GM23338 (cell line): ENCODE measurements around the gene HIF3A.

Source experiments
- EZH2 ChIP-seq: fragments of 200-600 bp; sonication (generic); IDR thresholded peaks from one replicate; pipeline ENCODE4 v1.8.0; 2017; ENCODE audit warnings: antibody characterized with exemption, mild to moderate bottlenecking, low read depth; ENCODE audit not compliant: unreplicated experiment
- NANOG ChIP-seq: IDR thresholded peaks from 2 replicates; pipeline ENCODE4 v1.6.1; 2016; ENCODE audit warnings: antibody characterized with exemption, borderline replicate concordance
- ZNF114 ChIP-seq: fragments of 250-450 bp; sonication (Bioruptor Pico); IDR thresholded peaks from 2 replicates; pipeline ENCODE4 v1.5.0; 2020; ENCODE audit warnings: mild to moderate bottlenecking, moderate library complexity
- ZNF331 ChIP-seq: fragments of 250-450 bp; sonication (Bioruptor Pico); IDR thresholded peaks from 2 replicates; pipeline ENCODE4 v1.5.0; 2020; ENCODE audit warnings: low read depth, mild to moderate bottlenecking, moderate library complexity
- TF ChIP-seq, protein P1 (sequence below), 2 experiments: fragments of 200-600 bp in 1 of 2; sonication (generic) in 1 of 2; conservative IDR thresholded peaks; 2 replicates each; pipeline versions ENCODE4 v1.5.1 to v1.6.1; 2016 to 2017; ENCODE audit warnings: antibody characterized with exemption in 2 of 2, low read depth in 2 of 2, mild to moderate bottlenecking in 2 of 2, moderate library complexity in 1 of 2
- TF ChIP-seq, protein P2 (sequence below): IDR thresholded peaks from 2 replicates; pipeline ENCODE4 v1.6.1; 2016; ENCODE audit warnings: antibody characterized with exemption

DNA sequence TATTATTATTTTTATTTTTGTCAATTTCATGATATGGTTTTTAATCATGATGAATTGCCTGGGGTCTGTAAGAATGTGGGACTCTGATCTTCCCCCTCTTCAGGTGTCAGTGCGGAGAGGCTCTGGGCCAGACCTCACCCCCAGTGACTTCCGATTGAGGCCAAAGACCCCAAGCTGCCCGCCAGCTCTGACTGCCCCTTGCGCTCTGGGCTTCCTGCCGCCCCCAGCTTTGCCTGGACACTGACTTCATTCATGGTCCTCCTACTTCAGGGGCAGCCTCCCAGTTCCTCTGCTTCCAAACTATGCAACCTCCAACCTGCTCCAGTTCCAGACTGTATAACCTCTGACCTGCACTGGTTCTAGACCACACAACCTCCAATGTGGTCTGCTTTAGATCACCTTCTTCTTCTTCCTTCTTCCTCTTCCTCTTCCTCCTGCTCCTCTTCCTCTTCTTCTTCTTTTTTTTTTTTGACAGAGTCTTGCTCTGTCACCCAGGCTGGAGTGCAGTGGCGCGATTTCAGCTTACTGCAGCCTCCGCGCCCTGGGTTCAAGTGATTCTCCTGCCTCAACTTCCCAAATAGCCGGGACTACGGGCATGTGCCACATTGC is 43.3 kb downstream of the HIF3A start:
- TF ChIP-seq, protein P1, sequence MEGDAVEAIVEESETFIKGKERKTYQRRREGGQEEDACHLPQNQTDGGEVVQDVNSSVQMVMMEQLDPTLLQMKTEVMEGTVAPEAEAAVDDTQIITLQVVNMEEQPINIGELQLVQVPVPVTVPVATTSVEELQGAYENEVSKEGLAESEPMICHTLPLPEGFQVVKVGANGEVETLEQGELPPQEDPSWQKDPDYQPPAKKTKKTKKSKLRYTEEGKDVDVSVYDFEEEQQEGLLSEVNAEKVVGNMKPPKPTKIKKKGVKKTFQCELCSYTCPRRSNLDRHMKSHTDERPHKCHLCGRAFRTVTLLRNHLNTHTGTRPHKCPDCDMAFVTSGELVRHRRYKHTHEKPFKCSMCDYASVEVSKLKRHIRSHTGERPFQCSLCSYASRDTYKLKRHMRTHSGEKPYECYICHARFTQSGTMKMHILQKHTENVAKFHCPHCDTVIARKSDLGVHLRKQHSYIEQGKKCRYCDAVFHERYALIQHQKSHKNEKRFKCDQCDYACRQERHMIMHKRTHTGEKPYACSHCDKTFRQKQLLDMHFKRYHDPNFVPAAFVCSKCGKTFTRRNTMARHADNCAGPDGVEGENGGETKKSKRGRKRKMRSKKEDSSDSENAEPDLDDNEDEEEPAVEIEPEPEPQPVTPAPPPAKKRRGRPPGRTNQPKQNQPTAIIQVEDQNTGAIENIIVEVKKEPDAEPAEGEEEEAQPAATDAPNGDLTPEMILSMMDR (conservative IDR thresholded peaks at IDR 0.05; ENCODE audit: low read depth in 2 of 2): no peak
- no peak for TF ChIP-seq ZNF114
- TF ChIP-seq ZNF331 (CRISPR knock-in tag): no peak
- TF ChIP-seq EZH2: no peak
- no peak for TF ChIP-seq NANOG
- TF ChIP-seq, protein P2, sequence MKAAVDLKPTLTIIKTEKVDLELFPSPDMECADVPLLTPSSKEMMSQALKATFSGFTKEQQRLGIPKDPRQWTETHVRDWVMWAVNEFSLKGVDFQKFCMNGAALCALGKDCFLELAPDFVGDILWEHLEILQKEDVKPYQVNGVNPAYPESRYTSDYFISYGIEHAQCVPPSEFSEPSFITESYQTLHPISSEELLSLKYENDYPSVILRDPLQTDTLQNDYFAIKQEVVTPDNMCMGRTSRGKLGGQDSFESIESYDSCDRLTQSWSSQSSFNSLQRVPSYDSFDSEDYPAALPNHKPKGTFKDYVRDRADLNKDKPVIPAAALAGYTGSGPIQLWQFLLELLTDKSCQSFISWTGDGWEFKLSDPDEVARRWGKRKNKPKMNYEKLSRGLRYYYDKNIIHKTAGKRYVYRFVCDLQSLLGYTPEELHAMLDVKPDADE: no peak
